ENCODE data around the gene PABPN1L.

PABPN1L gene

DNA sequence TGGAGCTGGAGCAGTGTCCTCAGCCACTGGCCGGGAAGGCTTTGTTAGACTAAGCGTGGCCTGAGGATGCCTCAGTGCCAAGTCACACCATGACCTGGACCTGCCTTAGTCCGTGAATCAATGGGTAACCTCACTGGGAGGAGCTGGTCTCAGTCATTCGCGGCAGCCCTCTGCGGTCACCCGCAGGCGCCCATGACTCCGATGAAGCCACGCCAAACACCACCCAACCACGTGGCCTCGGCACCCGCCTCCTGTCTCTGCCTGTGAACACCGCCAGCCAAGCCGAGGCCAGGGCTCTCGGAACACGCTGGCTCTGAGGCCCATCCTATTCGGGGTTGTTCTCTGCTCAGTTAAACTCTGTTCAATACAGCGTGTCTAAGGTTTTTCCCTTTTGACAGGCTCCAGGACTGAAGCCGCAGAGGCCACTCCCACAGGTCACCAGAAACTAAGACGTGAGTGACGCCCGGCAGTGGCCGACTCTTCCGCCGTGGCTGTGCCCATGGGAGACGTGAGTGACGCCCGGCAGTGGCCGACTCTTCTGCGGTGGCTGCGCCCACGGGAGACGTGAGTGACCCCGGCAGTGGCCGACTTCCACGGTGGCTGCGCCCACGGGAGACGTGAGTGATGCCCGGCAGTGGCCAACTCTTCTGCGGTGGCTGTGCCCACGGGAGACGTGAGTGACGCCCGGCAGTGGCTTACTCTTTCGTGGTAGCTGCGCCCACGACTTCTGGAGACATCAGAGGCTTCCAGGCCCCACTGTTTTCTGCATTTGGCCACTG, 16.8 kb upstream of the PABPN1L start:
- no peak for DNase-seq

GRCh38 chr16:88882358-88883030, 16.0 kb upstream of the PABPN1L start:
- no peak for DNase-seq

- DNase-seq = no peak
These were observed 15.4 kb upstream of the PABPN1L start for GRCh38 chr16:88881675-88882357.

DNA sequence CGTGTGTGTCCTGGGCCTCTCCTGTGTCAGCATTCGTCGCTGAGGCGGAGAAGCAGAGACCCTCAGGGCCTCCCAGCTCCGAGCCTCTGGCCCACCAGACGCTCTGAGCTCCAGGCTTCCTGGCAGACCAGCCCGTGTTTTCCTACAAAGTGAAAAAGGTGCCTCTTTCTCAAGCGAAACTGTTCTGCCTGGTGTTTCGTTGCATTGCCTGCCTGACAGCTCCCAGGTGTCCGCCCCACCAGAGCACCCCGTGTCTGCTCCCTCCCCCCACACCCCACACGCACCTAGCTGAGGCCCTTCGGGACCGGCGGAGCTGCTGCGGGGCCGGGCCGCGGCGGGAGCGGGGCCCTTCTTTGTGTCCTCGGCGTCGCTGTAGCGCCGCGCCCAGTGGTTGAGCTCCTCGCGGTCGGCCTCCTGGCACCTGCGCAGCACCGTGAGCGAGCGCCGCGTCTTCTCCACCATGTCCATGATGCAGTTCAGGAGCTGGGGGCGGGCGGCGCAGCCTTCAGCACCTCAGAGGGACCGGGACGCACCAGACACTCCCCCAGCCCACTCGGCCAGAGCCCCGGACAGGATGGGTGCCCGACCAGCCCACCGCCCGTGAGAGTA, 14.7 kb upstream of the PABPN1L start:
- no peak for DNase-seq

- no peak for DNase-seq
These were observed 14.0 kb upstream of the PABPN1L start for GRCh38 chr16:88880226-88881006.

DNA sequence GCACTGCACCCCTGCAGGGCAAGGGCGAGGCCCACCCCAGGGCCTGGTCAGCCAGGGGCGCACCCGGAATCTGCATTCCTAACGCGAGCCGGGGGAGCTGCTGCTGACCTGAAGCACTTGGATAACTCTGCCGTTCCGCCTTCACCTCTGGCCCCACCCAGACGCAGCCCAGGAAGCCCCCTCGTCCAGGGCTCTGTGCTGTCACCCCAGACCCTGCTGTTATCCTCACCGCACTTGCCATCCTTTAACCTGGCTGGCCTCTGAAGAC, 13.3 kb upstream of the PABPN1L start:
- no peak for DNase-seq

- DNase-seq = no peak
These were observed 12.7 kb upstream of the PABPN1L start for GRCh38 chr16:88878967-88879787.

DNA sequence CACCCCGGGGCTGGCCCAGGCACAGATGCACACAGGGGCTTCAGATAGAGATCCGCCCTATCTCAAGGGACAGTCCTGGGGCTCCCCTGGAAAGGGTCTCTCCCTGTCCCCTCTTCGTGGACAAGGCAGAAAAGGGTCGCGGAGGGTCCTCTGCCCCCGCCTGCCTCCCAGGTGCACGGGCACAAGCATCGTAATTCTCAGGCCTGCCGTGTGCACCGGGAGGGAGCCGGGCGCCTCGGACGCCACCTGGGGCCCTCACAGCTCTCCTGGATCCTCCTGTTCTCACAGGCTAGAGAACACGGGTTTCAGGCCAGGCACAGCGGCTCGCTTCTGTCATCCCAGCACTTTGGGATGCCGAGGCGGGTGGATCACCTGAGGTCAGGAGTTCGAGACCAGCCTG, 11.9 kb upstream of the PABPN1L start:
- DNase-seq = no peak

- DNase-seq = no peak
These were observed 11.3 kb upstream of the PABPN1L start for GRCh38 chr16:88877564-88878289.

DNA sequence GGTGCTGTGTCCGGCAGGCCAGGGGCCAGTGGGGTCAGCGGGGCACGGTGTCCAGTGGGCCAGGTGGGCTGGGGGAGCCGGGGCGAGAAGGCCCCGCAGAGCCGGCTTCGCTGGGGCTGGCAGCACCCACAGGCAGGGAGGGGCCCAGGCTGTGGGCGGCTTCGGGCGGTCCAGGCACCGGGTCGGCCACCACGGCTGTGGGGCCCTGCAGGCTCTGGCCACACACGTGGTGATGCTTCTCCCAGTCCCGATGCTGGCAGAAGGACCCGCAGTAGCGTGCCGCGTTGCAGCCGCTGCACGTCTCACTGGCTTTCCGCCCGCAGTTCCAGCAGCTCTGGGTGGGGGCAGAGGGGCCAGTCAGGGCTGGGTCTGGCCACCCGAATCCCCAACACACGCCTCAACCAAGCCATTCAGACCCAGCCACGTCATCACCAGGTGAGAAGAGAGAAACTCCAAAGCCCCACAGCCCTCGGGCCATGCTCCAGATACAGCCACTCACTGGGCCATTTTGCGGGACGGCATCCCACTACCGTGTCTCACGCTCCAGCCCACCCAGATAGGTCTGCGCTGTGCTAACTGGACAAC, 10.6 kb upstream of the PABPN1L start:
- no peak for DNase-seq

DNA sequence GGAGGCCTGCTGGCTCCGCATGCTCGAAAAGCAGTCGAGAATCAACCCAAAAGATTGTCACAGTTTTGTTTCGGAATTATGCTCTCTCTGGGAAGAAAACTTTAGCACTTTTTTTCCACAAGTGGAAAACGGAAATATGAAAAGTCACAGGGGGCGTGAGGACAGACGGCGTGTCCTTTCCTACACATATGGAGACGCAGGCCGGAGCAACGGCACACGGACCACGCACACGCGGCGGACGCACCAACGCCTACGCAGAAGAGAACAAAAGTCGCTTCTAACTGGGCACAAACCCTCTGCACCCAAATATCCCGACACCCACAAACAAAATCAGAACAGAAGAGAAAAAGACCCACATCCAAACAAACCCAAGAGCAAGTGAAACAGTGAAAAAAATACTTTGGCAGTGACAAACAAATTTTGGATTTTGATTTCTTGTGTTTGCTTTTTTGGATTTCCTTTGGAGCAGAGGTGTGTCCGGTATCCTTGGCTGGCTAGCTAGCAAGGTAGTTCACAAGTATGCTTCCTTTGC, 9.3 kb upstream of the PABPN1L start:
- DNase-seq = no peak

DNA sequence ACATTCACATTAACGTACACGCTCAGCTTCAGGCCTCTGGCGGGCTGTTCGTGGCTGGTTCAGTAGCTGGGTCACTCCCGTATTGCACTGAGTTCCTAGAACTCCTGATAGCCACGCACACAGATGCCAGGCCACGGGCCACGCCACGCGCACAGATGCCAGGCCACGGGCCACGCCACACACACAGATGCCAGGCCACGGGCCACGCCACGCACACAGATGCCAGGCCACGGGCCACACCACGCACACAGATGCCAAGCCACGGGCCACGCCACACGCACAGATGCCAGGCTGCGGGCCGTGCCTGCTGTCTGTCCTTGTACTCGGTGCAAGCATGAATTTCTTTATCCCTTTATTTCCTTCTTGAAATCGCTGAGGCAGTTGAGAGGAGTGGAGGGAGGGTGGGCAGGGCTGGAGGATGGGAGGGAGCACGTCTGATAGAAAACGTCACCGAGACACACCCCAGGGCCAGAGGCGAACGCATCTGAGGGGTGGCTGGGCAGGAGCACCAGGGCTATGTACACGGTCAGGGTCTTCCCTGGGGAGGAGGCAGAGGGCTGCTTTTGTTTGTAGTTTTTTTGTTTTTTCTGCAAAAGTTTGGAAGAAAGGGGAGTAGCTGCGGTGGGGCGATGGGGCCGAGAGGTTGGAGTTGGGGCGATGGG, 8.6 kb upstream of the PABPN1L start:
- no peak for DNase-seq

DNA sequence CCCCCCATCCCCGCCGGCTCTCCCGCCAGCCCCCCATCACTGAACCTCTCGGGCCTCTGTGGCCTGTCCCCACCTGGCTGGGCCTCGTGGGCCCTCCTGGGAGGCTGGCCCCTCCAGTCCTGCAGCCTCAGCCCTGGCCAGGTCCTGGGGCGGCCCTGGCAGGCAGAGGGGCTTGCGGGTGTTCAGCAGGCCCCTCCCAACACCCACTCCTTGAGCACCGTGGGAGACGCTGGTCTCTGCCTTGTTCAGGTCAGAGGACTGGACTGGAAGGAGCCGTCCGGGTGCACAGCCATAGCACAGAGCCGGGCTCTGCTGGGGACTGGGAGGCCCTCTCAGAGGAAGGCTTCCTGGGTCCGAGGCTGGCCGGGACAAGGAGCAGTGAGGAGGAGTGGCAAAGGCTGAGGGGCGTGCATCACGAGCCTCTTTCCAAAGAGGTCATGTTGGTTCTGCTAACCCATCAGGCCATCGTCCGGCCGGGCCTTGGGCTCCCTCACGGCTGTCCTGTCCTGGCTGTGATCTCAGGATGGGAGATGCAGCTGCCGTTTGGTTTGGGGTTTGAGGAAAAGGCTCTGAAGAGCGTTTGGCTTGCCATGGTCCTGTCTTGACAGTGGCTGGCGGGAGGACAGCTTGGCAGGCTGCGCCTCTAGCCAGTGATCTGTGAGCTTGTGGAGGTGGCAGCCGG, 6.3 kb upstream of the PABPN1L start:
- no peak for DNase-seq

- DNase-seq = no peak
These were observed 5.4 kb upstream of the PABPN1L start for GRCh38 chr16:88871730-88872416.

- no peak for DNase-seq
These were observed 4.9 kb upstream of the PABPN1L start for GRCh38 chr16:88871349-88871702.

GRCh38 chr16:88870608-88871348, 4.3 kb upstream of the PABPN1L start:
- DNase-seq = no peak

GRCh38 chr16:88869673-88869980, 3.2 kb upstream of the PABPN1L start:
- no peak for DNase-seq

DNA sequence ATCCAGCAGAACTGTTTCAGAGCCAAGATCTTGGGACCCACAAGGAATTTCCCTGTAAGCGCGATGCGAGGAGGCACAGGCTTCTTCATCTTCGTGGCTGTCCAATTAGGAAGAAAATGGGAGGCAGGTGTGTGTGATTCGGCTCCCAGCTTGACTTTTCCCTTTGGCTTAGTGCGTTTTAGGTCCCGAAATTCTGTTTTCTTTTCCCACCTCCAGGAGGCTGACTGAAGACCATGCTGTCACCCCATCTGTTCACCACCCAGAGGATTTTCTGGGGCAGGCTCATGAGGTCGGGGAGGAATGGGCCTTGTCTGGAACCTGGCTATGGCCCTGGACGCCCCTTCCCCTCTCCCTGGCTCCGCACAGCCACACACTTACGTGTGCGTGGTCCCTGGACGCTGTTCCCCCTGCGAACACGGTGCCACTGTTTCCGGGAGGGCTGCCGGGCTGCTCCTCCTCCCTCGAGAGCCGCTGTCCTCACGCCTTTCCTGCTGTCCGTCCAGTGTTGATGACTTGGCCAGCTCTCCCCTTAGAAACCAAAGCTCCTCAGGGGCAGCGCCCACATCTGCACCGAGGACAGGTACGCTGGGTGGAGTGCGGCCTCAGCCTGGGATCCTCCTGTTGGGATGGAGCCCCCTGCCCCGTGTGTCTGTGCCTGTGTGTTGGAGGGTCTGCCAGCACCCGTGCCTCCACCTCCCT, 2.7 kb upstream of the PABPN1L start:
- DNase-seq = no peak
